Activated T-cell treated with anti-CD3 and anti-CD28 coated beads, Interleukin-2, amount 50 U/mL, for 4 hours (primary cell): ENCODE measurements around the gene PF4V1. TPM values are rescaled to one million over a fixed set of nuclear protein-coding genes. Genes with fewer than 3 reads are reported as not detected.
A peak's percentile ranks its signal among the peaks of the same experiment; 100 is the strongest.

Source experiments
- ATAC-seq, 2 donors: fragments of 200-7000 bp; cut with Tn5 transposase; one replicate each; pipeline ENCODE4 v1.10.0; 2021
- DNase-seq: peaks from one replicate; pipeline ENCODE4 v3.0.0-alpha.2; 2020
- H3K27me3 Mint-ChIP-seq: one replicate; pipeline ENCODE4 v1.8.0; 2021; ENCODE audit warnings: low read depth, mixed read lengths
- H3K36me3 Mint-ChIP-seq: one replicate; pipeline ENCODE4 v1.8.0; 2022; ENCODE audit warnings: mixed read lengths; ENCODE audit not compliant: insufficient read depth
- H3K4me1 Mint-ChIP-seq: one replicate; pipeline ENCODE4 v1.8.0; 2021; ENCODE audit warnings: low read depth, mixed read lengths
- H3K4me3 Mint-ChIP-seq: one replicate; pipeline ENCODE4 v1.8.0; 2021; ENCODE audit warnings: mild to moderate bottlenecking, moderate library complexity, mixed read lengths
- H3K9me3 Mint-ChIP-seq: one replicate; pipeline ENCODE4 v1.8.0; 2021; ENCODE audit warnings: mixed read lengths
- total RNA-seq, 3 donors: library from RNA; stranded (reverse); gene quantifications; one replicate each; pipeline ENCODE4 v1.2.1, GENCODE V29; 2021

Gene PF4V1
- total RNA-seq, 3 donors from 2014 or later: not detected

GRCh38 chr4:73869130-73870055, 16.3 kb downstream of the PF4V1 start, which contains the start of gene CXCL1:
Gene CXCL1, plus strand, starts transcription at chr4:73869393. Its CDS starts 78 bp downstream, at chr4:73869471.
- no peak for DNase-seq
- Mint-ChIP-seq H3K9me3 (no peaks in the 10 kb centered on the region), H3K4me1 (no peaks in the 10 kb centered on the region), H3K27me3 (peaks cover 21% of the 10 kb centered on the region), H3K4me3 (no peak within 1 kb of the TSS), H3K36me3 (no peaks in the 10 kb centered on the region)
- peak; percentile 10 to 37 for ATAC-seq

DNA sequence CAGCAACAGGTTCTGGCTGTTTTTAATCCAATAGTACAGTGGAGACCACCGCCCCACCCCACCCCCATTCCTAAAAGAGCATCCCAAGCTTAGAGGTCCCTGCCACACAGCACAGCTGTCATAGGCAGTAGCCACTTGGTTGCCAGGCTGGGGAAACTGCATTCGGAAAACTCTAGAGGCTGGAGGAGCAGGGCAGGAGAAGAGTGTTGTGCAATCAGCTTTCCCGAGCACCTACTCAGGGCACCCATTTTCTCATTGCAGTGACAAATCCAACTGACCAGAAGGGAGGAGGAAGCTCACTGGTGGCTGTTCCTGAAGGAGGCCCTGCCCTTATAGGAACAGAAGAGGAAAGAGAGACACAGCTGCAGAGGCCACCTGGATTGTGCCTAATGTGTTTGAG, 17.2 kb downstream of the PF4V1 start:
- peaks cover 21% of the 10 kb centered on the region for H3K27me3 Mint-ChIP-seq
- no peaks in the 10 kb centered on the region for H3K36me3 Mint-ChIP-seq
- no peaks in the 10 kb centered on the region for H3K9me3 Mint-ChIP-seq
- H3K4me3 Mint-ChIP-seq: no peak overlapping the region
- ATAC-seq (no peak), DNase-seq (no peak)
- no peaks in the 10 kb centered on the region for H3K4me1 Mint-ChIP-seq

DNA sequence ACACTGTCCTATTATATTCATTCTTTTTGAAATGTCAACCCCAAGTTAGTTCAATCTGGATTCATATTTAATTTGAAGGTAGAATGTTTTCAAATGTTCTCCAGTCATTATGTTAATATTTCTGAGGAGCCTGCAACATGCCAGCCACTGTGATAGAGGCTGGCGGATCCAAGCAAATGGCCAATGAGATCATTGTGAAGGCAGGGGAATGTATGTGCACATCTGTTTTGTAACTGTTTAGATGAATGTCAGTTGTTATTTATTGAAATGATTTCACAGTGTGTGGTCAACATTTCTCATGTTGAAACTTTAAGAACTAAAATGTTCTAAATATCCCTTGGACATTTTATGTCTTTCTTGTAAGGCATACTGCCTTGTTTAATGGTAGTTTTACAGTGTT, 17.7 kb downstream of the PF4V1 start:
- no peaks in the 10 kb centered on the region for H3K4me1 Mint-ChIP-seq
- H3K27me3 Mint-ChIP-seq: peaks cover 21% of the 10 kb centered on the region
- no peaks in the 10 kb centered on the region for H3K9me3 Mint-ChIP-seq
- DNase-seq: no peak
- no peak overlapping the region for H3K4me3 Mint-ChIP-seq
- ATAC-seq: no peak
- no peaks in the 10 kb centered on the region for H3K36me3 Mint-ChIP-seq

DNA sequence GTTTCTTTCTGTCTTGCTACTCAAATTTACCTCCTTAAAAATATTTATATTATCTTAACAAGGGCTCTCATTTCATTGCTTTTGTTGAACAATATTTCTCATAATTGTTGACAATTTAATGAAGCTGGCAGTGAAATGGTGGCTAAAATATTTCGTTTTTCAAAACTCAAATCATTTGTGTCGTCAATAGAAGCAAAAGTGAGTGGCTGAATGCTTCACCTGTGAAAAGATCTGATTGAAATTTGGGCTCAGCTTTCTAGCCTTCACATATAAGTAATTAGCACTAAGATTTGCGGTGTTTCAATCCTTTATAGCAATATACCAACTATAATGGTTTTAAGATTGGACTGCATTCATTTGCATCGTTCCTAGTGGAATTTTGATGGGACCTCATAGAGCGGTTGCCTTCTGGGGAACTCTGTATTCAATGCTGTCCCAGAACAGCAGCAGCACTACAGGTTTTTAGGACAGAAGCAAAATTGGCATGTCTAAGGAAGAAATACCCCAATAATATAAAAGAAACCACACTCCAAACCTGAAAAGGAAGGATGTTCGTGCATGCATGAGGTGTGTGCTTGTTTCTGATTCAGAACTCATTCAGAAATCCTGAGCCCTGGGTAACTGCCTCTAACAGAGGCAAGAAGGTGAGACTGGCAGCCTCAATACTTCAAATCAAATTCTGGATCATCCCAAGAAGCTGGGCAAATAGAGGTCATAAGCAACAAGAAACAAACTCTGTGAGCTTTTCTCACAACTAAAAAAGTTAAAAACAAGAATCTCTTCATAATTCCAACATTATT, 18.6 kb downstream of the PF4V1 start:
- ATAC-seq (no peak), DNase-seq (no peak)
- Mint-ChIP-seq H3K36me3 (no peaks in the 10 kb centered on the region), H3K4me3 (no peak overlapping the region), H3K27me3 (peaks cover 21% of the 10 kb centered on the region), H3K4me1 (no peaks in the 10 kb centered on the region), H3K9me3 (no peaks in the 10 kb centered on the region)

DNA sequence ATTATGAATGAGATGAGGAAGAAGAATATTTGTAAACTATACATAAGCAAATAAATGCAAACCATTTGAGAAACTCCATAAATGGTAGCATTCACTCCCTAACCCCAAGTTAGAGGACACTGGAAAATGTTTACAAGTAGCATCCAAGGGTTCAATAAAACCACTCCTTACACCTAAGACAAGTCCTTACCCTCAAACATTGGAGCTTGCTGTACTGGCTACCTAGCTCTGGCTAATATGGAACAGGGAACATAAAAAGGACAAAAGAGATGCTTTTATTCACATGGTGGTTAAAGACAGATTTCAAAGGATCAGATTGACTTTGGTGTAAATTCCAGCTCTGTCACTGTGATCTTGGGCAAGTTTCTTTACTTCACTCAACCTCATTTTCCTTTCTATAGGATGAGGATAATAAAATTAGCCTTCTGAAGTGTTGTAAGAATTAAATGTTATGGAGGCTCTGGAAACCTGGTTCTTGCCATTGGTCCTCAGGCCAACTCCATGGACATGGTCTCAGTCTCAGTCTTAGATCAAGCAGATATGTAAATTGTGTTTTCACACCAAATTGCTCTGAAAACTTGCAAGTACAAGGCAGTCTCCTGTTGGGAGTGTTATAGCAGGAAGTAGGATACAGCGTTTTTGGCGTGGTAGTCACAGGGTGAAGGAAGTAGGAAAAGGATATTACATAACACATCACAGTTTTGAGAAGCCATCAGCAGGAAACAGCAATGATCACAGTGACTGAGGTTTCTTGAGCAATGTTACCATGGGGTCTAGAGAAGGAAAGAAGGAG, 19.4 kb downstream of the PF4V1 start:
- Mint-ChIP-seq H3K36me3 (no peaks in the 10 kb centered on the region), H3K9me3 (no peaks in the 10 kb centered on the region), H3K4me3 (no peak overlapping the region), H3K27me3 (peaks cover 21% of the 10 kb centered on the region), H3K4me1 (no peaks in the 10 kb centered on the region)
- DNase-seq (no peak), ATAC-seq (no peak)

- no peak overlapping the region for H3K4me3 Mint-ChIP-seq
- peaks cover 8% of the 10 kb centered on the region for H3K27me3 Mint-ChIP-seq
- DNase-seq (no peak), ATAC-seq (no peak)
- no peaks in the 10 kb centered on the region for H3K36me3 Mint-ChIP-seq
- H3K4me1 Mint-ChIP-seq: no peaks in the 10 kb centered on the region
- no peaks in the 10 kb centered on the region for H3K9me3 Mint-ChIP-seq
These were observed 21.3 kb downstream of the PF4V1 start for GRCh38 chr4:73874386-73874785.

DNA sequence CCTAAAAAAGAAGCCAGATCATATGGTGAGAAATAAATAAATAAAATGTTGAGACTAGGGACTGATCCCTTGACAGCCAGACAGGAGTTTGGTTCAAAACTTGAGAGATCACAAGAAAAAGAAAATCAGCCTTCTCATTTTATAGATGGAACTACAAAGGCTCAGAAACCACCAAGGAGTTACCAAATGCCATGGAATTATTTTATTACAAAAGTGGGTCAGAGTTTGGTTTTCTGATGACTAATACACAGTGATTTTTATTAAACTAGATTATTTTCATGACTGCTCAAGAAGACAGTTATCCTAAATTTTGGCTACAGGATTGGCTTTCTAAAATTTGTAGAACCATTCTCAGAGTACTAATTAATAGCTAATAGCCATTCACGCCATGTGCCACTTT, 22.3 kb downstream of the PF4V1 start:
- no peaks in the 10 kb centered on the region for H3K4me1 Mint-ChIP-seq
- ATAC-seq (no peak), DNase-seq (no peak)
- H3K36me3 Mint-ChIP-seq: no peaks in the 10 kb centered on the region
- no peaks in the 10 kb centered on the region for H3K9me3 Mint-ChIP-seq
- no peak overlapping the region for H3K4me3 Mint-ChIP-seq
- H3K27me3 Mint-ChIP-seq: no peaks in the 10 kb centered on the region

- Mint-ChIP-seq H3K27me3 (no peaks in the 10 kb centered on the region), H3K9me3 (no peaks in the 10 kb centered on the region), H3K36me3 (no peaks in the 10 kb centered on the region), H3K4me3 (no peak overlapping the region), H3K4me1 (no peaks in the 10 kb centered on the region)
- ATAC-seq (no peak), DNase-seq (no peak)
These were observed 30.2 kb downstream of the PF4V1 start for GRCh38 chr4:73883306-73883705.

DNA sequence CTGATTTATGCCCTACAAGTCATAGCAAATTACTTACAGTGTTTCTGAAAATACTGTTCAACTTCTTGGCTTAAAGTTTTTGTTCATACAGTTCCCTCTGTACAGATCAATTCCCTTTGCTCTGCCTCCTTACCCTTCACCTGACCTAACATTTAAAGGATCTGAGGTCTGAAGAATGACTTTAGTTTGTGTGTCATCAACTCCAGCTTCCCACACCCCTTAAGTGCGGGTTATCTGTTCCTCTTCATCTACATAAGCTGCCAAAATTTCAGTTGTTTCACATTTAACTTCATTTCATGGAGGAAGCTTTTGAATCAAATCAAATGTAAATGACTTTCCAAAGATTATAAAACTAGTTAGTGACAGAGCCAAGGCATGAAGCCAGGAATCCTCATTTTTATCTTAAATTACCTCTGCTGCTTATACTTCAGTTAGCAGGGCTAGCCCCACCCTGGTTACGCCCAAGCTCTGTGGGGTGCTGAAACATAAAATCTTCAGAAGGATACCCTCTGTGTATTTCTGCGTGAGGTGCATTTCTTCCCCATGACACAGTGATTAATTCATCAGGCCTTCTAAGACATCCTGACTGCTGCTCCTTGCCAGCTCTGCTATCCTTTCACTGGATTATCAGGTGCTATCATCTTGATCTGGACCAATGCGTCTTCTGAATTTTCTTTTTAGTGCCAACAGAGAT, 32.6 kb downstream of the PF4V1 start:
- no peaks in the 10 kb centered on the region for H3K27me3 Mint-ChIP-seq
- H3K4me3 Mint-ChIP-seq: no peak overlapping the region
- no peaks in the 10 kb centered on the region for H3K4me1 Mint-ChIP-seq
- H3K9me3 Mint-ChIP-seq: no peaks in the 10 kb centered on the region
- no peak for ATAC-seq
- no peak for DNase-seq
- no peaks in the 10 kb centered on the region for H3K36me3 Mint-ChIP-seq

DNA sequence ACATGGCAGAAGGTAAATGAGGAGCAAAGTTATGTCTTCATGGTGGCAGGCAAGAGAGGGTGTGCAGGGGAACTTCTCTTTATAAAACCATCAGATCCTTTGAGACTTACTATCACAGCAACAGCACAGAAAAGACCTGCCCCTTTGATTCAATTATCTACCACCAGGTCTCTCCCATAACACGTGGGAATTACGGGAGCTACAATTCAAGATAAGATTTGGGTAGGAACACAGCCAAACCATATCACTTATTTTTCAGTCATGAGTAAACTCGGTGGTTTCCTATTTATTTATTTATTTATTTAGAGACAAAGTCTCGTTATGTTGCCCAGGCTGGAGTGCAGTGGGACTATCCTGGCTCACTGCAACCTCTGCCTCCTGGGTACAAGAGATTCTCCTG, 38.2 kb downstream of the PF4V1 start:
- no peaks in the 10 kb centered on the region for H3K4me1 Mint-ChIP-seq
- no peaks in the 10 kb centered on the region for H3K36me3 Mint-ChIP-seq
- DNase-seq (no peak), ATAC-seq (no peak)
- H3K4me3 Mint-ChIP-seq: no peak overlapping the region
- H3K27me3 Mint-ChIP-seq: no peaks in the 10 kb centered on the region
- H3K9me3 Mint-ChIP-seq: peaks cover 3% of the 10 kb centered on the region

GRCh38 chr4:73891739-73892405, 38.8 kb downstream of the PF4V1 start:
- Mint-ChIP-seq H3K36me3 (no peaks in the 10 kb centered on the region), H3K4me3 (no peak overlapping the region), H3K9me3 (peaks cover 3% of the 10 kb centered on the region)

DNA sequence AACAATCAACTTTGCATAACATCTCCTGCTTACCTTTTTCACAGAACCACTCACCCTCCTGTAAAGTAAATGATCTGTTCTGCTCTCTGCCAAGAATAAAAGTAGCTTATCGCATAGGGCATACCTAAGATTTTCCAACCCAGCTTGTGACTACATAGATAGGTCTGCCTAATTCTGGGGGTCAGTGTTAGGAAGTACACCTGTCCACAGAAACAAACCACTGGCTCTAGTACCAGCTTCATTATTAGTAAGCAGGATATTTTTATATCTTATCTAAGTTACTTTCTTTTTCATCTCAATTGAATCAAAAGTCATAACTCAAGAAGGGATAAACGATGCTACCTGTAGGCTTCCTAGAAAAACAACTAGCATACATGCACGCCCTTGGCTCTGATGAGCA, 39.9 kb downstream of the PF4V1 start:
- Mint-ChIP-seq H3K4me1 (no peaks in the 10 kb centered on the region), H3K4me3 (no peak overlapping the region), H3K9me3 (peaks cover 3% of the 10 kb centered on the region), H3K36me3 (no peaks in the 10 kb centered on the region), H3K27me3 (no peaks in the 10 kb centered on the region)
- DNase-seq (no peak), ATAC-seq (no peak)

More at GRCh38 chr4:73891739-73892405, 38.8 kb downstream of the PF4V1 start:
- DNase-seq (no peak), ATAC-seq (no peak)
- H3K27me3 Mint-ChIP-seq: no peaks in the 10 kb centered on the region
- no peaks in the 10 kb centered on the region for H3K4me1 Mint-ChIP-seq

- Mint-ChIP-seq H3K27me3 (no peaks in the 10 kb centered on the region), H3K4me3 (no peak overlapping the region), H3K36me3 (no peaks in the 10 kb centered on the region), H3K9me3 (peaks cover 3% of the 10 kb centered on the region), H3K4me1 (no peaks in the 10 kb centered on the region)
- ATAC-seq: no peak
- DNase-seq: no peak
These were observed 40.9 kb downstream of the PF4V1 start for GRCh38 chr4:73894001-73894400.
